Panc1 (cell line): ENCODE measurements around the gene EEF1E1. TPM values are rescaled to one million over a fixed set of nuclear protein-coding genes. Genes with fewer than 3 reads are reported as not detected.
A peak's percentile ranks its signal among the peaks of the same experiment; 100 is the strongest.

Source experiments
- ATAC-seq: fragments of 200-7000 bp; cut with Tn5 transposase; 2 replicates; pipeline ENCODE4 v1.9.1; 2020; ENCODE audit warnings: mild to moderate bottlenecking, moderate library complexity
- BruUV-seq: library from RNA; stranded (reverse); fragments of 400-500 nt; replicated peaks from 2 replicates; lab custom pipeline; 2021; lab: Mats Ljungman, UMichigan
- CTCF ChIA-PET: fragments of 300-600 bp; sonication (Branson Sonifier 250); formaldehyde crosslinking; loops from one replicate; lab custom pipeline; 2022; ENCODE audit warnings: antibody characterized with exemption; lab: Charles Lee
- POLR2A ChIA-PET: fragments of 300-600 bp; sonication (Branson Sonifier 250); formaldehyde crosslinking; loops from one replicate; lab custom pipeline; 2022; ENCODE audit warnings: antibody characterized with exemption; lab: Charles Lee
- DNase-seq: peaks from one replicate; pipeline ENCODE4 v3.0.0-alpha.2; 2010; ENCODE audit warnings: low read depth, low spot score
- H3K27ac ChIP-seq: 2 replicates; pipeline ENCODE4 v1.5.1; 2011; ENCODE audit warnings: mild to moderate bottlenecking, low read length, inconsistent platforms
- H3K27me3 ChIP-seq: fragments of 200-500 bp; sonication (Bioruptor generic); 2 replicates; pipeline ENCODE4 v1.6.0; 2014; ENCODE audit warnings: low read length, inconsistent platforms; ENCODE audit not compliant: control insufficient read depth, insufficient read depth
- H3K36me3 ChIP-seq: fragments of 200-500 bp; sonication (Bioruptor generic); 2 replicates; pipeline ENCODE4 v1.5.1; 2014; ENCODE audit warnings: inconsistent platforms, mild to moderate bottlenecking, low read length, moderate library complexity; ENCODE audit not compliant: control insufficient read depth, insufficient read depth
- H3K4me1 ChIP-seq: 2 replicates; pipeline ENCODE4 v1.5.1; 2011; ENCODE audit warnings: inconsistent platforms, mild to moderate bottlenecking, low read length, moderate library complexity; ENCODE audit not compliant: control insufficient read depth, insufficient read depth
- H3K4me3 ChIP-seq, 2 experiments: 2 replicates each; pipeline ENCODE4 v1.5.1; 2011 to 2012; ENCODE audit warnings: low read depth in 2 of 2, low read length in 2 of 2, mild to moderate bottlenecking in 2 of 2, inconsistent platforms in 1 of 2, moderate library complexity in 1 of 2
- H3K9me3 ChIP-seq: fragments of 200-500 bp; sonication (Bioruptor generic); 2 replicates; pipeline ENCODE4 v1.5.1; 2014; ENCODE audit warnings: low read depth, mild to moderate bottlenecking, inconsistent platforms, low read length, moderate library complexity; ENCODE audit not compliant: control insufficient read depth, insufficient read depth
- POLR2AphosphoS5 ChIP-seq: IDR thresholded peaks from 2 replicates; pipeline ENCODE4 v1.6.1; 2012; ENCODE audit warnings: mild to moderate bottlenecking, low read depth, low read length, moderate library complexity
- REST ChIP-seq, 2 experiments: IDR thresholded peaks; 2 replicates each; pipeline ENCODE4 v1.6.1; 2011 to 2012; ENCODE audit warnings: low read depth in 2 of 2, control low read depth in 1 of 2, low read length in 1 of 2, mild to moderate bottlenecking in 1 of 2, moderate library complexity in 1 of 2; ENCODE audit not compliant: insufficient read depth in 1 of 2
- SIN3A ChIP-seq: IDR thresholded peaks from 2 replicates; pipeline ENCODE4 v1.6.1; 2012; ENCODE audit warnings: low read depth, mild to moderate bottlenecking, low read length, moderate library complexity, borderline replicate concordance; ENCODE audit not compliant: insufficient read depth
- TCF7L2 ChIP-seq: IDR thresholded peaks from 2 replicates; pipeline ENCODE4 v1.6.1; 2011; ENCODE audit warnings: mild to moderate bottlenecking, low read depth, low read length, inconsistent platforms
- in situ Hi-C: cut with HindIII; loops from 2 replicates; pipeline ENCODE4 v1.10.0; 2016; ENCODE audit warnings: low sequenced_read_pairs, low pct_unique_long_range_greater_than_20kb
- intact Hi-C: fragments of 100-400 bp; cut with micrococcal nuclease; formaldehyde crosslinking; loops from one replicate; pipeline ENCODE4 v1.10.0; 2022; ENCODE audit not compliant: unreplicated experiment
- total RNA-seq: library from RNA; stranded (reverse); gene quantifications from one replicate; pipeline ENCODE4 v1.2.1, GENCODE V29; 2021; ENCODE audit not compliant: unreplicated experiment
- TF ChIP-seq, protein P1 (sequence below): fragments of 450-650 bp; IDR thresholded peaks from 2 replicates; pipeline ENCODE4 v1.5.1; 2017; ENCODE audit warnings: mild to moderate bottlenecking

Gene EEF1E1
- total RNA-seq, 1 experiment from 2014 or later, result 59.5 TPM

DNA sequence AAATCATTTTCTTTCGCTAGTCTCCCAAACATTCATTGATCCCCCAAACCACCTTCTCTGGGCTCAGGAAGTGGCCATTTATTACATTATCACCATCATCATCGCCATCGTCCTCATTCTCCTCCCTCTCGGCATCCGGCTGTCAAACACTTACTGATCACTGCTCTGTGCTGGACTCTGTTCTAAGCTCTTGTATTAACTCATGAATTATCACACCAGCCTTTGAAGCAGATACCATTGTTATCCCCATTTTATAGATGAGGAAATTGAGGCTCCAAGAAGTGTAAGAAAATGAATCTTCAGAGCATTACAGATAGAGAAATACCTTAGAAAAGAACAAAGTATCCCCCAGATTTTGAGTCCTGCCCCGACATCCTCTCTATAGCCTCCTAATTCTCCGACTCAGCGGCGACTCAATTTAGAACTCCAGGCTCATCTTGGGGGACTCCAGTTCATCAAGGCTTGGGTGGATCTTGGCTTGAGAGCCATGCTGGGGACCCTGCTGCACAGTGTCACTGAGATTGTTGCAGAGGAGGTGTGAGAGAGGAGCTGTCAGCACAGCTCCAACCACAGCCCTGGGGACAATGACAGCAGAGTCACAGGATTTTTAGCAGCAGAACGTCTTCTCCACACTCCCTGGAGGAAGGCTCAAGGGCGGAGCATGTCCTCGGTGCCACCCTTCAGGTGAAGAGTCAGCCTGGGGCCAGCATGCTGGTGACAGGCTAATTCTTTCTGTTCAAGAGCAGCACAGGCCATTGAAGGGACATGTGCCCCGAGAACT, 6.6 kb upstream of the EEF1E1 start:
- H3K9me3 ChIP-seq, result no peaks in the 10 kb centered on the region
- BruUV-seq, result no TSS peak
- ChIA-PET POLR2A (no interaction called here), CTCF (no interaction called here)
- in situ Hi-C loops, result no loop called here
- ATAC-seq, result peak; percentile 50
- peak overlapping the region; percentile 23 for H3K27ac ChIP-seq
- intact Hi-C loops, result no loop called here
- H3K4me1 ChIP-seq, result peaks cover 9% of the 10 kb centered on the region; the same call in 1 of the 2 replicates
- no peaks in the 10 kb centered on the region for H3K36me3 ChIP-seq
- H3K4me3 ChIP-seq, result no peak overlapping the region
- DNase-seq, result no peak
- H3K27me3 ChIP-seq, result no peaks in the 10 kb centered on the region
- TF ChIP-seq POLR2AphosphoS5 (no peak), SIN3A (no peak), REST (IDR thresholded peaks at IDR 0.05; ENCODE audit: insufficient read depth in 1 of 2, low read depth in 2 of 2, low read length in 1 of 2) (no peak), TCF7L2 (no peak)
- TF ChIP-seq, protein P1, sequence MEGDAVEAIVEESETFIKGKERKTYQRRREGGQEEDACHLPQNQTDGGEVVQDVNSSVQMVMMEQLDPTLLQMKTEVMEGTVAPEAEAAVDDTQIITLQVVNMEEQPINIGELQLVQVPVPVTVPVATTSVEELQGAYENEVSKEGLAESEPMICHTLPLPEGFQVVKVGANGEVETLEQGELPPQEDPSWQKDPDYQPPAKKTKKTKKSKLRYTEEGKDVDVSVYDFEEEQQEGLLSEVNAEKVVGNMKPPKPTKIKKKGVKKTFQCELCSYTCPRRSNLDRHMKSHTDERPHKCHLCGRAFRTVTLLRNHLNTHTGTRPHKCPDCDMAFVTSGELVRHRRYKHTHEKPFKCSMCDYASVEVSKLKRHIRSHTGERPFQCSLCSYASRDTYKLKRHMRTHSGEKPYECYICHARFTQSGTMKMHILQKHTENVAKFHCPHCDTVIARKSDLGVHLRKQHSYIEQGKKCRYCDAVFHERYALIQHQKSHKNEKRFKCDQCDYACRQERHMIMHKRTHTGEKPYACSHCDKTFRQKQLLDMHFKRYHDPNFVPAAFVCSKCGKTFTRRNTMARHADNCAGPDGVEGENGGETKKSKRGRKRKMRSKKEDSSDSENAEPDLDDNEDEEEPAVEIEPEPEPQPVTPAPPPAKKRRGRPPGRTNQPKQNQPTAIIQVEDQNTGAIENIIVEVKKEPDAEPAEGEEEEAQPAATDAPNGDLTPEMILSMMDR, result no peak

GRCh38 chr6:8108031-8108660, 5.8 kb upstream of the EEF1E1 start:
- no peak overlapping the region for H3K4me3 ChIP-seq
- TF ChIP-seq TCF7L2 (no peak), REST (IDR thresholded peaks at IDR 0.05; ENCODE audit: insufficient read depth in 1 of 2, low read depth in 2 of 2, low read length in 1 of 2) (no peak), SIN3A (no peak), POLR2AphosphoS5 (no peak)
- TF ChIP-seq, protein P1, result no peak
- ATAC-seq (peak; percentile 98), DNase-seq (peak; percentile 79)
- peaks cover 11% of the 10 kb centered on the region for H3K4me1 ChIP-seq
- H3K27ac ChIP-seq, result peak overlapping the region; percentile 62
- no TSS peak for BruUV-seq
- CTCF ChIA-PET, result no interaction called here
- H3K9me3 ChIP-seq, result no peaks in the 10 kb centered on the region
- in situ Hi-C loops (no loop called here), intact Hi-C loops (no loop called here)
- H3K36me3 ChIP-seq, result no peaks in the 10 kb centered on the region
- H3K27me3 ChIP-seq, result no peaks in the 10 kb centered on the region
- POLR2A ChIA-PET, result no interaction called here
